ENCODE measurements around the gene FOXJ3.

FOXJ3 gene

DNA sequence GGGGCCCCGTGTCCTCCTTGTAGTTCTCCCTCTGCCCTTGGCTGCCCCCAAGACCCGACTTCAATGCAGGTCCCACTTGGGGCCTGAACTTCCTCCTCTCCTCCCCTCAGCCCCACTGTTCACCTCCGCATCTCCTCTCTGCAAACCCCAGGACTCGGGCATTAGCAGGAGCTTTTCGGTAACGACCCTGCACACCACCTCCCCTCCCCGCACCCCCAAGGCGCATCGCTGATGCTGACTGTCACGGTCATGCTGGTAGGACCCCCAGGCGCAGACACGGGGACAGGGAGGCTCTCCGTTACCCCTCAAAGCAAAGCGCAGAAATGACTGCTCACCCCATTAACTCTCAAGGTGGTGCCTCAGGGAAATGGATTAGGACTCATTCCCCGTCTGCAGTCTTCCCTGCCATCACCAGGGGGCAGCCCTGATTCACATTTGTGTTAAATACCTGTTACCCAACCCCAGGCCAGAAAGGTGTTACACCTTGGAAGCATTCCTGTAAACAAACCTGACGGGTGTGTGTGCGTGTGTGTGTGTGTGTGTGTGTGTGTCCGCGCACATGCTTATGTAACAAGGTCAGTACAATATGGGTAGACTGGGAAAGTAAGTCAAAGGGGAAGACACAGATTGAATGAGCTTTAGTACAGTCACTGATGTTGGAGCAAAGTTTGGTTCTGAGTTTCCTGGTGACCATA, 188.3 kb downstream of the FOXJ3 start:
- no peak overlapping the region for H3K4me3 ChIP-seq (ENCODE audit: low read length)
- peak; percentile 91 for DNase-seq (ENCODE audit: low read depth)
- TF ChIP-seq, protein P1, sequence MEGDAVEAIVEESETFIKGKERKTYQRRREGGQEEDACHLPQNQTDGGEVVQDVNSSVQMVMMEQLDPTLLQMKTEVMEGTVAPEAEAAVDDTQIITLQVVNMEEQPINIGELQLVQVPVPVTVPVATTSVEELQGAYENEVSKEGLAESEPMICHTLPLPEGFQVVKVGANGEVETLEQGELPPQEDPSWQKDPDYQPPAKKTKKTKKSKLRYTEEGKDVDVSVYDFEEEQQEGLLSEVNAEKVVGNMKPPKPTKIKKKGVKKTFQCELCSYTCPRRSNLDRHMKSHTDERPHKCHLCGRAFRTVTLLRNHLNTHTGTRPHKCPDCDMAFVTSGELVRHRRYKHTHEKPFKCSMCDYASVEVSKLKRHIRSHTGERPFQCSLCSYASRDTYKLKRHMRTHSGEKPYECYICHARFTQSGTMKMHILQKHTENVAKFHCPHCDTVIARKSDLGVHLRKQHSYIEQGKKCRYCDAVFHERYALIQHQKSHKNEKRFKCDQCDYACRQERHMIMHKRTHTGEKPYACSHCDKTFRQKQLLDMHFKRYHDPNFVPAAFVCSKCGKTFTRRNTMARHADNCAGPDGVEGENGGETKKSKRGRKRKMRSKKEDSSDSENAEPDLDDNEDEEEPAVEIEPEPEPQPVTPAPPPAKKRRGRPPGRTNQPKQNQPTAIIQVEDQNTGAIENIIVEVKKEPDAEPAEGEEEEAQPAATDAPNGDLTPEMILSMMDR (IDR thresholded peaks at IDR 0.05; ENCODE audit: insufficient read depth, low read depth, low read length, missing control alignments), result peak; percentile 97

DNA sequence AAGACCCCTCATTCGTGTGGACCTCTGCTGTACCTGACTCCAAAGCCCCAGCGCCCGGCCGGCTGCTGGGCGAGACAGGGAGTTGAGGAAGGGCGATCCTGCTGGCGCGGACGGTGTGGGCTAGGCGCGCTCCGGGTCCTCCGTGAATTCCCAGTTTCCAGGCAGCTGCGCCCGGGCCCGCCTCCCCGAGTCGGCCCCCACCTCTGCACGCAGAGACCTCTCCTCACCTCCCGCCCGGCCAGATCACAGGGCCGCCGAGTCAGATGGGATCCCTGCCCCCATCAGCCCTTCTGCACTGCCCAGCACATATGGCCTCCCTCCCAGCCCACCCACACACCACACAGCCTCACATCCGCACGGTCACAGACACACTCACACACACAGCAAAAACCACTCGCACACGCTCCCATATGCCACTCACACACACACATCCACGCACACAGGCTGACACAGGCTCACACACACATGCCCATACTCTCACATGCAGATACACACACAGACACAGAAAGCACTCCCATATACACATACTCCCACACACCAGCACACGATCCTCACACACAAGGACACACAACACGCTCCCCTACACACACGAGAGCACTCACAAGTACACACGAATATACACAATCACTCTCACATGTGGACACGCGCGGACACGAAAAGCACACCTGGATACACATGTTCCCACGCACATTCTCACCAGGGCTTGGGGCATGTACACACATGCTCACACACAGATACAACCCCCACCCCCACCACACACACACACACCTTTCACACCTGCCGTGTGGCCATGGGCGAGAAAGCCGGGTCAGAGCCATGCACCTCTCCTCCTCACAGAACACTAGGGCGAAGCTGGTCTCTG, 189.0 kb downstream of the FOXJ3 start:
- TF ChIP-seq, protein P1 (IDR thresholded peaks at IDR 0.05; ENCODE audit: insufficient read depth, low read depth, low read length, missing control alignments), result no peak
- H3K4me3 ChIP-seq (ENCODE audit: low read length), result no peak overlapping the region
- no peak for DNase-seq (ENCODE audit: low read depth)

- TF ChIP-seq, protein P1 (IDR thresholded peaks at IDR 0.05; ENCODE audit: insufficient read depth, low read depth, low read length, missing control alignments), result no peak
- no peak overlapping the region for H3K4me3 ChIP-seq (ENCODE audit: low read length)
- no peak for DNase-seq (ENCODE audit: low read depth)
Measured at GRCh38 chr1:42145389-42145716, 189.7 kb downstream of the FOXJ3 start.

DNA sequence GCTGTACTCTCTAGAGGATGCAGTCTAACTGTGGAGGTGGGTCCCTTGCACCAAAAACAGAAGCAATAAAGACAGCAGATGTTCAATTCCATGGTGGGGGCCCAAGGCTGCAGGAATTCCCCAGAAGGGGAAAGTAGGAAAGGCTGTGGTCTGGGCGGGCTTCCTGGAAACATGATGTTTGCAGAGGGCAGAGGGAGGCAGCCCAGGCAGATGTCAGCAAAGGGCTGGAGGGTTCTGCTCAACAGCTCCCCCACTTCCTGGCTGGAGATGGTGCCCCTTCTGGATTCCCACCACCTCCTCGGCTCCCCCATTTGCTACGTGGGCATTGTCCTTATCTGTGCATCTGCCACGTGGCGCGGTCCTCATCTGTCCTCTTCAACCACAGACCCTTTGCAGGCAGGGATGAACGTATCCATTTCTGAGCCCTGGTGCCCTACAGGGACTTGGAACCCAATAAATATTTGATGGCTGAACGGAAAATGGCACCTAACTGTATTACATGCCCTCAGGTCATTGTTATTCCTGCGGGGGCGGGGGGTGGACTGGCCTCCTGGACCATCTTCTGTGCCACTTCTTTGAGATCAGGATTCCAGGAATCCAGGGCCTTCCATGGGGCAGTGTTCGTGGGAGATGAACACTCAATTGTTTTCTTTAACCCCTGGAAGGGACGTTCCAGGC, 190.2 kb downstream of the FOXJ3 start:
- no peak overlapping the region for H3K4me3 ChIP-seq (ENCODE audit: low read length)
- no peak for DNase-seq (ENCODE audit: low read depth)
- TF ChIP-seq, protein P1 (IDR thresholded peaks at IDR 0.05; ENCODE audit: insufficient read depth, low read depth, low read length, missing control alignments), result no peak

- DNase-seq (ENCODE audit: low read depth), result no peak
- no peak overlapping the region for H3K4me3 ChIP-seq (ENCODE audit: low read length)
- TF ChIP-seq, protein P1 (IDR thresholded peaks at IDR 0.05; ENCODE audit: insufficient read depth, low read depth, low read length, missing control alignments), result no peak
Measured at GRCh38 chr1:42143896-42144710, 190.9 kb downstream of the FOXJ3 start.

- TF ChIP-seq, protein P1 (IDR thresholded peaks at IDR 0.05; ENCODE audit: insufficient read depth, low read depth, low read length, missing control alignments), result no peak
- H3K4me3 ChIP-seq (ENCODE audit: low read length), result no peak overlapping the region
- peak; percentile 63 for DNase-seq (ENCODE audit: low read depth)
Measured at GRCh38 chr1:42142894-42143675, 191.9 kb downstream of the FOXJ3 start.

Measured in epithelial cell of esophagus (primary cell).